ENCODE measurements around the gene GALNT17.
A peak's percentile ranks its signal among the peaks of the same experiment; 100 is the strongest.

GALNT17 gene

DNA sequence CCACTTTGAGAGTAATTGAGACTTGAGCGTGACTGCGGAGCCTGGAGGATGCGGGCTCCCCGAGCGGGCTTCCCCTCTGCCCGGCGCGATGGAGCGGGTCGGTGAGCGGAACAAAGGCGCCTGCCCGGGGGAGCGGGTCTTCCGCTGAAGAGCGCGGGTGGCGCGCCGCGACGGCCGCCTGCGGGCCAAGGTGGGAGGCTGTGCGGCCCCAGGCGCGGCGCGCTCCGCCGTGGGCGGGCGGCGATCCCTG lies at the start of gene GALNT17:
TSS of gene GALNT17 (plus strand) at position 18 of the 250 bp plus-strand sequence.
- no peak for DNase-seq (ENCODE audit: low spot score)

GRCh38 chr7:71095266-71095860 lies 36.6 kb upstream of the GALNT17 start:
- no peak for DNase-seq (ENCODE audit: low spot score)

GRCh38 chr7:71096351-71096750 lies 35.6 kb upstream of the GALNT17 start:
- DNase-seq (ENCODE audit: low spot score), result no peak

GRCh38 chr7:71106226-71106625 lies 25.7 kb upstream of the GALNT17 start:
- DNase-seq (ENCODE audit: low spot score), result no peak

GRCh38 chr7:71112436-71112835 lies 19.5 kb upstream of the GALNT17 start:
- no peak for DNase-seq (ENCODE audit: low spot score)

DNA sequence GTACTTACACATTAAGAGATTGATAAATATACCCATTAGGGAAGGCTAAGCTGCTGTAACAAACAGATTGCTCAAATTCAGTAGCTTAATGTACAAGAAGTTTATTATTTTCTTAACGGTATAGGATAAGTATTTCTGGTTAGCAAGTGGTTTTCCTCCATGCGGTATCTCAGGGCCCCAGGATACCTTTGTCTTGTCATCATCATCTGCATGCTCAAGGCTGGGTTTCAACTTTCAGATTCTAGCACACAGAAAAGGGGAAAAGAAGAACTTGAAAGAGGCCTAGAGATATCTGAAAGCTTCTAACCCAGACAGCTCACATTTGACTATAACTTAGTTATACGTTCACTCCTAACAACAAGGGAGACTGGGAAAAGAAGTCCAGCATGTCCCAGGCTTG lies 11.8 kb upstream of the GALNT17 start:
- no peak for DNase-seq (ENCODE audit: low spot score)

- no peak for DNase-seq (ENCODE audit: low spot score)
Observed at GRCh38 chr7:71129126-71129525, 2.8 kb upstream of the GALNT17 start.

- no peak for DNase-seq (ENCODE audit: low spot score)
Observed at GRCh38 chr7:71130031-71130679, 1.8 kb upstream of the GALNT17 start.

DNA sequence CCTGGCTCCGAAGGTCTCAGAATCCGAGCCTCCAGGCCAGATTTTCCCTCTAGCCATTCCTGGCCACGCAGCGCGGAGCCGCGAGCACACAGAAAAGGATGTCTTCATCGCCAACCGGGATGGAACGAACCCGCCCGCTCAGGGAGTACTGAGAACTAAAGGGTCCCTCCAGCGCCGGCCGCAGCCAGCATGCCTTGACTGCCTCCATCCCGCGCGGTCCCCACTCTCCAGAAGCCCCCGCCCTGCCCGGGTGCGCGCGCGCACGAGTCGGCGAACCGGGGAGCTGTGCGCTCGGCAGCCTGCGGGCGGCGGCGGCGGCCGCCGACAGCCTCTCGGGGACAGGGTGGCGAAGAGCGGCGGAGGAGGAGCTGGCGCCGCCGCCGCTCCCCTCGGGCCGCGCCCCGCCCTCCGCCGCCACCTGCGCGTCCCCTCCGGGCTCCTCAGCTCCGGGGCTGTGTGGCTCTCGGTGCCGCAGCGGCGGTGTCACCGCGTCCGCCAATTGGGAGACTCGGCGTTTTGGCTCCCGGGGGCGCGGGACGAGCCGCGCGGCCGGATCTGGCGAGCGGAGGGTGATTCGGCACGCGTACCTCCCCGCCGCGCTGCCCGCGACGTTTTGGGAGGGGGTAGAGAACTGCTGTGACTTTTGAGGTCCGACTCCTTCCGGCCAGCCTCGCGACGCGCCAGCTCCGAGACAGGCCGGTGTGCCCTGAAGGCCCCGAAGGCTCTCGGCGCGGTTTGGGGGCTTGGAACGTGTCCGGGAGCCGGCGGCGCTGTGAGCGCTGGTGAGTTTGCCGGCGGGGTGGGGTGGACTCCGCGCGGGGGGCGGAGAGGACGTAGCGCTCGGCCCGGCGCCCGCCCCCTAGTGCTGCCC lies 453 bp upstream of the GALNT17 start:
- no peak for DNase-seq (ENCODE audit: low spot score)

- DNase-seq (ENCODE audit: low spot score), result no peak
Observed at GRCh38 chr7:71132377-71133231, 660 bp downstream of the GALNT17 start.

DNA sequence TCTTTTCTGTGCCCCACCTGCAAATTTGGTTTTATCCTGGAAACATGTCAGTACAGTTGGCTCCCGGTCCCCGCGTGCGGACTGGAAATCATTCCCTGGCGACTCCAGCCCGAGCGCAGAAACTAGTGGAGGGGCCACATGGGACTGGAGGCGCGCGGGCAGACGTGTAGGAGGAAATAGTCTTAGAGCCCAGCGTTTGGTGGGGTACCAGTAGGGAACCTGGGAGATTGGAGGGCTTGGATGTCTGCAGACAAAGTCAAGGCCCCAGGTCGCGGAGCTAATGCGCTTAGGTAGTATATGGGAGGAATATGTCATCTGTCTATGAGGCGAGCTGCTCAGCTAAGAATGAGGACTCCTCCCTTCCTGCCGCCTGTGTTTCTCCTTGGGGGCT lies 1.3 kb downstream of the GALNT17 start:
- no peak for DNase-seq (ENCODE audit: low spot score)

GRCh38 chr7:71133856-71134255 lies 1.9 kb downstream of the GALNT17 start:
- no peak for DNase-seq (ENCODE audit: low spot score)

DNA sequence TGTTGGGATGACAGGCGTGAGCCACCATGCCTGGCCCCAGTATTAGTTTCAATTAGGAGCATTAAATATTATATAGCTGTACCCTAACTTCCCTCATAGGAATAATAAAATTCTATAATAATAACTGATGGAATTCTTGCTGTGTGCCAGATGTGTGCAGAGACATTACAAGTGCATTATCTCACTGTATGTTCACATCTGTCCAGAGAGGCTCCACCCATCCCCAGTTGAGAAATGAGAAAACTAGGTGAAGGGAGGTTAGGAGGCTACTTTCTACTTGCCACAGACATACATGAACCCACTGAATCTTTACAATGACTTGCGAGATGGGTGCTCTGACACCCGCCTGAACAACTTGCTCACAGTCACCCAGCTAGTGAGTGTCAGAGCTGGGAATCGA lies 3.2 kb downstream of the GALNT17 start:
- DNase-seq (ENCODE audit: low spot score), result no peak

DNA sequence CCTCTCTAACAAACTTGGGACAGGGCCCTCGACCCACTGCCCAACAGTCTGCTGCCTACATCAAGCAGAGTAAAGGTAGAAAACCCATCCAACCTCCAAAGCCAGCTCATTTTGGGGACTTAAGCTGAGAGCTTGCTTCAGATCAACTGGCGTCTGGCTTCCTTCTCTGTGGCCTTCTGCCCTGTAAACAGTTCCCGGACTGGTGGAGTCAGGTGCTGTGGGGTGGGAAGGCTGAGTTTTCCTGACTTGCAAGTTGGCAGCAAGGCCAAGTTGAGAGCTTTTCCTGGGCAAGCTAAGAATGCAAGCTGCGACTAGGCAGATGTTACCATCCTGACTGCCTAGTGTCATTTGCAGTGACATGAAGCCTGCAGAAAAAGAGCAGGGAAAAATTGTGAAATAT lies 3.7 kb downstream of the GALNT17 start:
- DNase-seq (ENCODE audit: low spot score), result peak; percentile 6

- no peak for DNase-seq (ENCODE audit: low spot score)
Observed at GRCh38 chr7:71137479-71137878, 5.5 kb downstream of the GALNT17 start.

DNA sequence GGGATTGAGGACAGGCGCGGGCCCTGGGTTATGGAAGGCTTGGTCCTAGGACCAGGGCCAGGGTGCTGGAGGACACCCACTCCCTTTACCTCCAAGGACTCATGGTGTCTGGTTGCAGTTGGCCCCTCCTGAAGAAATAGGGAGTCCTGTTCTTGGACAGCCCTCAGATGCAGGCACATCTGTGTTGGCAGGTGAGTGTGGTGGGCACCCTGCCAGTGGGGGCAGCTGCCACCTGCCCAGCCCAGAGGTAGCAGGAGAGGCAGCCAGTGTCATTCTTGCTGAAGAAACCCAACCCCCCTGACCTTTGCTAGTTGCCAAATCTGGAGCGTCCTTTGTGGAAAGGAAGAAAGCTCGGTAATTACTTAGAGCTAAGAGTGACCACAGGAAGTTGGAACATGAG lies 8.3 kb downstream of the GALNT17 start:
- no peak for DNase-seq (ENCODE audit: low spot score)

DNA sequence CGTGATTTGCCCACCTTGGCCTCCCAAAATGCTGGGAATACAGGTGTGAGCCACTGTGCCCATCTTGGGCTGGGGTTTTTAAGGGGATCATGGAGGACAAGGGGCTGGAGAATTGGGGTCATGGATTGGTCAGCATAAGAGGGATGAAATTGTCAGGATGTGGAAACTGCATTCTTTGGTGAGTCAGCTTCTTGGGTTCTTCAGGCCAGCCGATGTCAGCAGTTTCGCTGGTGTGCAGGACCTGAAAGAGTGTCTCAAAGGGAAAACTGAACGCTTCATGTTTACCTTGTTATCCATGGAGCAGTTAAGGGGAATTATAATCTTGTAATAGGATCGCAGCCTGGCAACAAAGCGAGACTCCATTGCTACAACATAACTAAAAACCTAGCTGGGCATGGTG lies 13.0 kb downstream of the GALNT17 start:
- DNase-seq (ENCODE audit: low spot score), result no peak

- DNase-seq (ENCODE audit: low spot score), result no peak
Observed at GRCh38 chr7:71145906-71146901, 14.3 kb downstream of the GALNT17 start.

DNA sequence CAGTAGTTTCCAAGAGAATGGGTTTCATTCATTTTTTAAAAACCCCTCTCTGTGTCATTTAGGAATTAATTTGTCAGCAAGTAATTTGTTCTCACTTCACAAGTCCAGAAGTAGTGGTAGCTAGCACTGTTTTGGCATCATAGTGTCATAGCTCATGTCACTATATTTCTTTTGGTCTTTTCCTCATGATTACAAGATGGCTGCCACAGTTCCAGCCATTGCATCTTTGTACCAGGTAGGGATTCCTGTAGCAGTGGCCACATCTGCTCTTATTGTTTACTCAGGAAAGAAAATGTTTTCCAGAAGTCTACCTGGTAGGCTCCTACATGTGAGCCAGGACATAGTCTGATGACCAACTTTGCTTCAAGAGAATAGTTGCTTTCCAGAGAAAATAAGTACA lies 16.2 kb downstream of the GALNT17 start:
- no peak for DNase-seq (ENCODE audit: low spot score)

- DNase-seq (ENCODE audit: low spot score), result no peak
Observed at GRCh38 chr7:71155236-71155635, 23.3 kb downstream of the GALNT17 start.

DNA sequence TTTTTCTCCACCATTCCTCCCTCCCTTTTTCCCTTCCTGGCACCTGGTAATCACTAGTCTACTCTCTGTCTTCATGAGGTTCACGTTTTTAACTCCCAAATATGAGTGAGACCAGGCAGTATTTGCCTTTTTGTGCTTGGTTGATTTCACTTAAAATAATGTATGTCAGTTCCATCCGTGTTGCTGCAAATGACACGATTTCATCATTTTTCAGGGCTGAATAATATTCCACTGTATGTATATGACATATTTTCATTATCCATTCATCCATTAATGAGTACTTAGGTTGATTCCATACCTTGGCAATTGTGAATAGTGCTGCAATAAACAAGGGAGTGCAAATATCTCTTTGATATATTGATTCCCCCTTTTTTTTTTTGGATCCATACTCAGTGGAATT lies 25.8 kb downstream of the GALNT17 start:
- no peak for DNase-seq (ENCODE audit: low spot score)
